Smooth muscle cell (in vitro differentiated cells): ENCODE data around the gene CAMK4. TPM values are rescaled to one million over a fixed set of nuclear protein-coding genes. Genes with fewer than 3 reads are reported as not detected.

Source experiments
- DNase-seq: peaks from one replicate; lab custom pipeline; 2025; ENCODE audit not compliant: unreplicated experiment; lab: John Stamatoyannopoulos, UW
- H2AFZ ChIP-seq: fragments of 200-600 bp; sonication (generic); 2 replicates; pipeline ENCODE4 v1.6.0; 2016; ENCODE audit warnings: antibody characterized with exemption, low read depth, mild to moderate bottlenecking
- H3F3A ChIP-seq: fragments of 200-600 bp; sonication (generic); 2 replicates; pipeline ENCODE4 v1.6.0; 2017; ENCODE audit warnings: antibody characterized with exemption, low read depth
- H3K27ac ChIP-seq: fragments of 200-600 bp; sonication (generic); 2 replicates; pipeline ENCODE4 v1.5.1; 2016; ENCODE audit warnings: low read depth, mild to moderate bottlenecking
- H3K27me3 ChIP-seq: fragments of 200-600 bp; sonication (generic); 2 replicates; pipeline ENCODE4 v1.6.1; 2016; ENCODE audit warnings: low read depth, mild to moderate bottlenecking
- H3K36me3 ChIP-seq: fragments of 200-600 bp; sonication (generic); 2 replicates; pipeline ENCODE4 v1.5.1; 2016; ENCODE audit warnings: low read depth
- H3K4me1 ChIP-seq: fragments of 200-600 bp; sonication (generic); 2 replicates; pipeline ENCODE4 v1.5.1; 2016; ENCODE audit warnings: low read depth
- H3K4me2 ChIP-seq: fragments of 200-600 bp; sonication (generic); 2 replicates; pipeline ENCODE4 v1.6.0; 2016; ENCODE audit warnings: mild to moderate bottlenecking
- H3K4me3 ChIP-seq: fragments of 200-600 bp; sonication (generic); 2 replicates; pipeline ENCODE4 v1.5.1; 2016; ENCODE audit warnings: mild to moderate bottlenecking
- H3K79me2 ChIP-seq: fragments of 200-600 bp; sonication (generic); 2 replicates; pipeline ENCODE4 v1.6.0; 2016; ENCODE audit warnings: low read depth, mild to moderate bottlenecking
- H3K9ac ChIP-seq: fragments of 200-600 bp; sonication (generic); 2 replicates; pipeline ENCODE4 v1.6.0; 2016; ENCODE audit warnings: low read depth
- H3K9me3 ChIP-seq: fragments of 200-600 bp; sonication (generic); replicated peaks from 2 replicates; pipeline ENCODE4 v1.5.1; 2016; ENCODE audit warnings: low read depth
- H4K20me1 ChIP-seq: fragments of 200-600 bp; sonication (generic); 2 replicates; pipeline ENCODE4 v1.6.0; 2016; ENCODE audit warnings: low read depth
- CTCF ChIP-seq: fragments of 200-600 bp; sonication (generic); IDR thresholded peaks from 2 replicates; pipeline ENCODE4 v1.5.1; 2017; ENCODE audit warnings: borderline replicate concordance, mild to moderate bottlenecking, antibody characterized with exemption; ENCODE audit not compliant: insufficient read depth, poor library complexity, severe bottlenecking
- WGBS: methylation state at CpG from one replicate; pipeline ENCODE4 v1.1.7; 2016; ENCODE audit warnings: low lambda C conversion rate; 5-methylcytosine and 5-hydroxymethylcytosine counted together
- polyA plus RNA-seq: library from polyadenylated mRNA; unstranded; fragments of >200 nt; fragmentation: Nextera tagmentation; extraction: Ambion mirVana; gene quantifications from 2 replicates; pipeline ENCODE4 v1.2.1, GENCODE V29; 2016
- total RNA-seq: library from RNA; depleted of rRNA; stranded (reverse); fragments of >200 nt; gene quantifications from 2 replicates; pipeline ENCODE4 v1.2.3, GENCODE V29; 2014

Gene CAMK4
- total and polyA plus RNA-seq, 2 experiments from 2014 or later = 1.1 to 3.6 TPM

DNA sequence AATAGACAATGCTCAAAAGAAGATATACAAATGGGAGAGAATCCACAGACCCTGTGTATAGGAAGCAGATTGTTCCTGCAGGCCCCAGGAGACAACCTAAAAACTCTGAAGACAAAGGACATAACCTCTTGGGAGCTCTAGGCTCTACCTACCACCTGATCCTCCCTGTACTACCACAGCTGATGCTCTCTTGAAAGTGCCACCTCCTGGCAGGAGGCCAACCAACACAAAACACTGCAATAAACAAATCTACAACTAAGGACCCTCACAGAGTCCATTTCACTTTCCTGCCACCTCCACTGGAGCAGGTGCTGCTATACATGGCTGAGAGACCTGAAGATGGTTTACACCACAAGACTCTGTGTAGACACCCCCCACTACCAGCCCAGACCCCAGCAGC is 239.1 kb downstream of the CAMK4 start:
- Histone ChIP-seq H3K79me2 (no peaks in the 10 kb centered on the region), H4K20me1 (no peaks in the 10 kb centered on the region), H3K4me2 (no peak overlapping the region), H3K36me3 (no peaks in the 10 kb centered on the region), H3K4me3 (no peak overlapping the region), H3K27ac (no peak overlapping the region), H3K9me3 (no peaks in the 10 kb centered on the region), H3F3A (no peaks in the 10 kb centered on the region), H2AFZ (no peak overlapping the region), H3K9ac (no peak overlapping the region), H3K27me3 (no peaks in the 10 kb centered on the region), H3K4me1 (no peaks in the 10 kb centered on the region)
- no peak for TF ChIP-seq CTCF
- no peak for DNase-seq

- H3K79me2 ChIP-seq = no peaks in the 10 kb centered on the region
- DNase-seq = no peak
- no peak overlapping the region for H3K9ac ChIP-seq
- no peaks in the 10 kb centered on the region for H3K27me3 ChIP-seq
- H3K27ac ChIP-seq = no peak overlapping the region
- H3K4me1 ChIP-seq = no peaks in the 10 kb centered on the region
- no peaks in the 10 kb centered on the region for H3F3A ChIP-seq
- H3K9me3 ChIP-seq = no peaks in the 10 kb centered on the region
- WGBS = 86% methylated on average over 2 of the region's 2 CpGs
- no peak for TF ChIP-seq CTCF
- H3K4me2 ChIP-seq = no peak overlapping the region
- H3K36me3 ChIP-seq = no peaks in the 10 kb centered on the region
- H2AFZ ChIP-seq = no peak overlapping the region
- no peaks in the 10 kb centered on the region for H4K20me1 ChIP-seq
- no peak overlapping the region for H3K4me3 ChIP-seq
Observed at GRCh38 chr5:111469293-111469896, 245.2 kb downstream of the CAMK4 start.

DNA sequence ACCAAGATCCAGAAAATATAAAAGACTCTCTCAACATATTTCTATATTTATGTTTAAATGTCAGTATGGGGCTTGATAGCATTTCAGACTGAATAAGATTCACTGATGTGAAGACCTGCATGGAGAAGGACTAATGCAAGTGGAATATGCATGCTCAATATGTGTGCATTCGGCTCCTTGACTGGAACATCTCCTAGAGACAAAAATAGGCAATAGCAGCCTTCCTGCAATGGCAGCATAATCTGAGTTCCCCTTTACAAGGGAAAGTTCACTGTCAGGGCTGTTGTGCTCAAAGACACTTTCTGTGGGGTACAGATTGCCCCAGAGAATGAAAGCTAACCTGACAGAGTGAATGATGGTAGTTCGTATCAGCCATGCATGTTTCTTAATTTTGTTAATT is 245.7 kb downstream of the CAMK4 start:
- H2AFZ ChIP-seq = no peak overlapping the region
- H3K4me1 ChIP-seq = no peaks in the 10 kb centered on the region
- H3F3A ChIP-seq = no peaks in the 10 kb centered on the region
- no peaks in the 10 kb centered on the region for H3K9me3 ChIP-seq
- TF ChIP-seq CTCF = no peak
- H3K79me2 ChIP-seq = no peaks in the 10 kb centered on the region
- no peak overlapping the region for H3K9ac ChIP-seq
- H3K27ac ChIP-seq = no peak overlapping the region
- no peaks in the 10 kb centered on the region for H4K20me1 ChIP-seq
- H3K27me3 ChIP-seq = no peaks in the 10 kb centered on the region
- H3K4me2 ChIP-seq = no peak overlapping the region
- no peaks in the 10 kb centered on the region for H3K36me3 ChIP-seq
- DNase-seq = no peak
- no peak overlapping the region for H3K4me3 ChIP-seq
- WGBS = 62% methylated on average over 2 of the region's 2 CpGs

DNA sequence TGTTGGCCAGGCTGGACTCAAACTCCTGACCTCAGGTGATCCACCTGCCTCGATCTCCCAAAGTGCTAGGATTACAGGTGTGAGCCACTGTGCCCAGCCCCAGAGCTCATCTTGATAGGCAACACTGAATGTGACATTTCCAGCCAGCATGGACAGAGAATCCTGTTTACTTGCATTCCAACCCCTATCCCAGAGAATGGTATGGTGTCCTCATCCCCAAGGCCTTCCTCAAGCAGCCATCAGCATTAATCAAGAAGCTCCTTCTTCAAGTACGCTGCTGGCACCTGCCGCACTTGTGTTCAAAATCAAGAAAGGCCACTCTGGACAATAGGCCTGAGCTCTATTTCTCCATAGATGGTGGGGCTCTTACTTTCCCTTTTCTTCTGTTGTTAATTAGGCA is 247.9 kb downstream of the CAMK4 start:
- H3K36me3 ChIP-seq = no peaks in the 10 kb centered on the region
- H3K9me3 ChIP-seq = no peaks in the 10 kb centered on the region
- no peak overlapping the region for H3K4me3 ChIP-seq
- H3K4me1 ChIP-seq = no peaks in the 10 kb centered on the region
- no peak overlapping the region for H3K4me2 ChIP-seq
- no peak overlapping the region for H2AFZ ChIP-seq
- H3K27me3 ChIP-seq = no peaks in the 10 kb centered on the region
- no peak overlapping the region for H3K9ac ChIP-seq
- H3K27ac ChIP-seq = no peak overlapping the region
- no peak for TF ChIP-seq CTCF
- no peaks in the 10 kb centered on the region for H3K79me2 ChIP-seq
- no peaks in the 10 kb centered on the region for H4K20me1 ChIP-seq
- 93% methylated on average over 3 of the region's 3 CpGs for WGBS
- H3F3A ChIP-seq = no peaks in the 10 kb centered on the region
- DNase-seq = no peak
